ENCODE measurements around the gene NSUN4.
"Not testable (repeated sequence)": the region's sequence is repeated elsewhere in the genome, so short reads cannot be mapped to it uniquely, and the experiment has no call there.

The NSUN4 gene

DNA sequence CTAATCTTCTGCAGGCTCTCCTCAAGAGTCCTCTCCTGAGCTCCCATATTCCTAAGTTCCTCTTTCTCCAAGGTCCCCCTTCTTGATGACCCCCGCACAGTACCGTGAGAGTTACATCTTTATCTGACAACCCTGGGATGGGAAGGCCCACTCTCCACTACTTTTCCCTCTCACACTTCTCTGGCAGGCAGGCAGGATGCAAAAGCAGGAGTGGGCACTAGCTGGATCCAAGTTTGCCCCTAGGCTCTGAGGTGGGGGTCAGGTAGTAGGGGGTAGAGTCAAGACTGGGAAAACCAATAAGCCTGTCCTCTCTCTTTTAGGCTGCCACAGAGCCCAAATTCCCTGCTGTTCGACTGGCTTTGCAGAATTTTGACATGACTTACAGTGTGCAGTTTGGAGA is 3.9 kb downstream of the NSUN4 start:
- TF ChIP-seq, protein P1, sequence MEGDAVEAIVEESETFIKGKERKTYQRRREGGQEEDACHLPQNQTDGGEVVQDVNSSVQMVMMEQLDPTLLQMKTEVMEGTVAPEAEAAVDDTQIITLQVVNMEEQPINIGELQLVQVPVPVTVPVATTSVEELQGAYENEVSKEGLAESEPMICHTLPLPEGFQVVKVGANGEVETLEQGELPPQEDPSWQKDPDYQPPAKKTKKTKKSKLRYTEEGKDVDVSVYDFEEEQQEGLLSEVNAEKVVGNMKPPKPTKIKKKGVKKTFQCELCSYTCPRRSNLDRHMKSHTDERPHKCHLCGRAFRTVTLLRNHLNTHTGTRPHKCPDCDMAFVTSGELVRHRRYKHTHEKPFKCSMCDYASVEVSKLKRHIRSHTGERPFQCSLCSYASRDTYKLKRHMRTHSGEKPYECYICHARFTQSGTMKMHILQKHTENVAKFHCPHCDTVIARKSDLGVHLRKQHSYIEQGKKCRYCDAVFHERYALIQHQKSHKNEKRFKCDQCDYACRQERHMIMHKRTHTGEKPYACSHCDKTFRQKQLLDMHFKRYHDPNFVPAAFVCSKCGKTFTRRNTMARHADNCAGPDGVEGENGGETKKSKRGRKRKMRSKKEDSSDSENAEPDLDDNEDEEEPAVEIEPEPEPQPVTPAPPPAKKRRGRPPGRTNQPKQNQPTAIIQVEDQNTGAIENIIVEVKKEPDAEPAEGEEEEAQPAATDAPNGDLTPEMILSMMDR (IDR thresholded peaks at IDR 0.05; ENCODE audit: unreplicated experiment in 3 of 3) = no peak
- Mint-ChIP-seq H3K4me1 (peaks cover 27% of the 10 kb centered on the region), H3K27ac (no peak overlapping the region), H3K27me3 (ENCODE audit: low read depth) (no peaks in the 10 kb centered on the region), H3K36me3 (ENCODE audit: low read depth) (peaks cover 44% of the 10 kb centered on the region), H3K4me3 (no peak overlapping the region), H3K9me3 (no peaks in the 10 kb centered on the region)

DNA sequence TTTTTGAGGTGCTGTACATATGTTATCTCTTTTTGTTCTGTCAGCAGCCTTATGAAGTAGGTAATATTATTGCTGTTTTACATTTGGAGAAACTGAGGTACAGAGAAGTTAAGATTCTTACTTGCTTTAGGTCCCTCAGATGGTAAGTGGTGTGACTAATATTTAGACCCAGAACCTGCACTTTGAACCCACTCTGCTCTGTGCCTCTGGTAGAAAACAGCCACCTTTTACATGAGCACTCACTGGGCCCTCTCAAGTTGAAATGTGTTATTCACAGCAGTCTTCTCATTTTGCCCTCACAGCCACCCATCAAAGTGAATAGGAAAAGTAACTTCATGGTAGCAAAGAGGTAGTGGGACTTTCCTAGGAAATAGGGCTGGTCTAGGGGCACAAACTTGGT is 4.7 kb downstream of the NSUN4 start:
- TF ChIP-seq, protein P1 (IDR thresholded peaks at IDR 0.05; ENCODE audit: unreplicated experiment in 3 of 3) = no peak
- no peaks in the 10 kb centered on the region for H3K27me3 Mint-ChIP-seq (ENCODE audit: low read depth)
- peaks cover 23% of the 10 kb centered on the region for H3K4me1 Mint-ChIP-seq
- peaks cover 52% of the 10 kb centered on the region for H3K36me3 Mint-ChIP-seq (ENCODE audit: low read depth)
- H3K27ac Mint-ChIP-seq = peak overlapping the region in 1 of 3 experiments; percentile 30
- no peak overlapping the region for H3K4me3 Mint-ChIP-seq
- H3K9me3 Mint-ChIP-seq = no peaks in the 10 kb centered on the region

DNA sequence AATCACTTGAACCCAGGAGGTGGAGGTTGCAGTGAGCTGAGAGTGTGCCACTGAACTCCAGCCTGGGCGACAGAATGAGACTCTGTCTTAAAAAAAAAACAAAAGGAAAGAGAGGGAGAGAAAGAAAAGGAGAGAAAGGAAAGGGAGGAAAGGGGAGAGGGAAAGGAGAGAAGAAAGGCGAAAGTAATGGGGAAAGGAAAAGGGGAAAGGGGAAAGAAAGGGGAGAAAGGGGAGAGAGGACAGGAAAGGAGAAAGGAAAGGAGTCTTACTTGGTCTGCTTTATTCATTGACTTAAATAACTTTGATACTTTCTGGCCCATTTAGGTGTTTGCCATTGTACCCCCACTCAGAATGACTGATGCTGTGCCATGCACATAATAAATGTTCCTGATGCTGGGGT is 11.8 kb downstream of the NSUN4 start:
- H3K27ac Mint-ChIP-seq = no peak overlapping the region
- H3K9me3 Mint-ChIP-seq = no peaks in the 10 kb centered on the region
- H3K4me1 Mint-ChIP-seq = no peaks in the 10 kb centered on the region
- no peak overlapping the region for H3K4me3 Mint-ChIP-seq
- TF ChIP-seq, protein P1 (IDR thresholded peaks at IDR 0.05; ENCODE audit: unreplicated experiment in 3 of 3) = no peak
- no peaks in the 10 kb centered on the region for H3K27me3 Mint-ChIP-seq (ENCODE audit: low read depth)
- H3K36me3 Mint-ChIP-seq (ENCODE audit: low read depth) = peaks cover 61% of the 10 kb centered on the region

DNA sequence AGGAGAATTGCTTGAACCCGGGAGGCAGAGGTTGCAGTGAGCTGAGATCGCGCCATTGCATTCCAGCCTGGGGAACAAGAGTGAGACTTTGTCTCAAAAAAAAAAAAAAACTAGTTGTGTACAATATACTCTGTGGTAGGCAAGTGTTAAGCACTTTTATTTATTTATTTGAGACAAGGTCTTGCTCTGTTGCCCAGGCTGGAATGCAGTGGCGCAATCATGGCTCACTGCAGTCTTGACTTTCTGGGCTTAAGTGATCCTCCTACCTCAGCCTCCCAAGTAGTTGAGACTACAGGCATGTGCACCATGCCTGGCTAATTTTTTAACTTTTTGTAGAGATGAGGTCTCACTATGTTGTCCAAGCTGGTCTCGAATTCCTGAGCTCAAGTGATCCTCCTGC is 15.3 kb downstream of the NSUN4 start:
- not testable (repeated sequence) for H3K4me1 Mint-ChIP-seq; H3K4me3 Mint-ChIP-seq; H3K27me3 Mint-ChIP-seq (ENCODE audit: low read depth); H3K27ac Mint-ChIP-seq; H3K9me3 Mint-ChIP-seq
- peaks cover 49% of the 10 kb centered on the region for H3K36me3 Mint-ChIP-seq (ENCODE audit: low read depth)

DNA sequence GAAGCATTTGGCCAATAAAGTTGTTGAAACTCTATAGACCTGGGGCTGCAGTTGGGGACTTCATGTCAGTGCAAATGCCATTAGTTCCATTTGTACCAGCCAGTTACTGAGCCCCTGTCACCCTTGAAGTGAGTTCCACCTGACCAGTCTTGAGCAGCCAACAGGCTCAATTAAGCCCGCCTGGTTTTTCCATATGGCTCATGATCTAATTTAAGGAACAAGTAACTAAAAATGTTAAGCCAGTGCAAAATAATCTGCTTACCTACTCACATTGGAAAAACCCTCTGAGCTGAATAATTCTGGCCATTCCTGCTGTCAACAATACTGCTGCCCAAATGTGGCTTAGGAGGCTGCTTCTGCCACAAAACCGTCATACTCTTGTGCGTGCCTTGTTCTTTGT is 21.6 kb downstream of the NSUN4 start:
- Mint-ChIP-seq H3K4me1 (no peaks in the 10 kb centered on the region), H3K4me3 (no peak overlapping the region)

DNA sequence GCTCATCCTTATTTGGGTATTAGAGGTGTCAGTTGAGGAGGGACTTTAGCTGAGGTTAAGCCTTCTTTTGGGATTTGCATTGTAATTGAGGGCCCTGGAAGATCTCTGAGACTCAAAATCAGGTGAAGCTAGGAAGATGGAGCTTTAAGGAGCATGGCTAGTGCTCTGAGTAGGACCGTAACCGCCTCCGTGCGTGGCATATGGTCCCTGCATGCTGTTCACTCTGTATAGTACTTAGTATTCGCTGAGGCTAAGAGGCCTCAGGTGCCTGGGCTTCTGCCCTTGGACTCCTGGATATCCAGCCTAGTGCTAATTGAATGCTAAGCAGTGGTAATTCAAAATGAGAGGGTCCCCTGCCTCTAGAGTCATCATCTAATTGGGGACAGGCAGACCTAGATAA is 22.5 kb downstream of the NSUN4 start:
- no peak overlapping the region for H3K4me3 Mint-ChIP-seq
- no peaks in the 10 kb centered on the region for H3K9me3 Mint-ChIP-seq
- TF ChIP-seq, protein P1 (IDR thresholded peaks at IDR 0.05; ENCODE audit: unreplicated experiment in 3 of 3) = no peak
- H3K36me3 Mint-ChIP-seq (ENCODE audit: low read depth) = peaks cover 49% of the 10 kb centered on the region
- H3K27me3 Mint-ChIP-seq (ENCODE audit: low read depth) = no peaks in the 10 kb centered on the region
- no peak overlapping the region for H3K27ac Mint-ChIP-seq
- no peaks in the 10 kb centered on the region for H3K4me1 Mint-ChIP-seq

More for the DNA sequence above, 21.6 kb downstream of the NSUN4 start:
- Mint-ChIP-seq H3K36me3 (ENCODE audit: low read depth) (peaks cover 50% of the 10 kb centered on the region), H3K27me3 (ENCODE audit: low read depth) (no peaks in the 10 kb centered on the region), H3K27ac (no peak overlapping the region), H3K9me3 (no peaks in the 10 kb centered on the region)
- TF ChIP-seq, protein P1 (IDR thresholded peaks at IDR 0.05; ENCODE audit: unreplicated experiment in 3 of 3) = no peak
